G401.6 (cell line): ENCODE measurements around the gene ENTPD8.
"Not testable (repeated sequence)": the region's sequence is repeated elsewhere in the genome, so short reads cannot be mapped to it uniquely, and the experiment has no call there.

Experiments
- FAIRE-seq: peaks from 2 replicates; lab custom pipeline; 2012; peaks lifted over from hg19 to GRCh38; lab: Jason Lieb, UNC

The ENTPD8 gene

GRCh38 chr9:137410891-137411249 is 30.3 kb downstream of the ENTPD8 start:
- FAIRE-seq, result no peak

GRCh38 chr9:137410236-137410890 is 30.8 kb downstream of the ENTPD8 start:
- not testable (repeated sequence) for FAIRE-seq

- no peak for FAIRE-seq
These were observed 31.6 kb downstream of the ENTPD8 start for GRCh38 chr9:137409515-137409914.

GRCh38 chr9:137408651-137409405 is 32.3 kb downstream of the ENTPD8 start:
- FAIRE-seq, result no peak

GRCh38 chr9:137407590-137408300 is 33.4 kb downstream of the ENTPD8 start:
- no peak for FAIRE-seq

- no peak for FAIRE-seq
These were observed 34.1 kb downstream of the ENTPD8 start for GRCh38 chr9:137406876-137407589.

GRCh38 chr9:137406085-137406760 is 34.9 kb downstream of the ENTPD8 start:
- no peak for FAIRE-seq

GRCh38 chr9:137405677-137406081 is 35.5 kb downstream of the ENTPD8 start:
- FAIRE-seq, result no peak

- FAIRE-seq, result no peak
These were observed 36.1 kb downstream of the ENTPD8 start for GRCh38 chr9:137404961-137405567.

GRCh38 chr9:137403269-137403668 is 37.9 kb downstream of the ENTPD8 start:
- no peak for FAIRE-seq

- no peak for FAIRE-seq
These were observed 38.4 kb downstream of the ENTPD8 start for GRCh38 chr9:137402746-137403145.

- no peak for FAIRE-seq
These were observed 42.3 kb downstream of the ENTPD8 start for GRCh38 chr9:137398561-137399468.

- no peak for FAIRE-seq
These were observed 43.3 kb downstream of the ENTPD8 start for GRCh38 chr9:137397675-137398423.

GRCh38 chr9:137396634-137397367 is 44.4 kb downstream of the ENTPD8 start:
- FAIRE-seq, result no peak

- no peak for FAIRE-seq
These were observed 44.9 kb downstream of the ENTPD8 start for GRCh38 chr9:137396227-137396626.

GRCh38 chr9:137395666-137396010 is 45.5 kb downstream of the ENTPD8 start:
- no peak for FAIRE-seq

- FAIRE-seq, result no peak
These were observed 46.1 kb downstream of the ENTPD8 start for GRCh38 chr9:137394866-137395665.
